C4-2B (cell line): Measurements from ENCODE around the gene MBD3.

Experiments used
- ZFX ChIP-seq: fragments of 450-650 bp; IDR thresholded peaks from 2 replicates; pipeline ENCODE4 v1.6.1; 2017
- TF ChIP-seq, protein P1 (sequence below): fragments of 450-650 bp; conservative IDR thresholded peaks from 2 replicates; pipeline ENCODE4 v1.5.1; 2017; ENCODE audit warnings: mild to moderate bottlenecking

DNA sequence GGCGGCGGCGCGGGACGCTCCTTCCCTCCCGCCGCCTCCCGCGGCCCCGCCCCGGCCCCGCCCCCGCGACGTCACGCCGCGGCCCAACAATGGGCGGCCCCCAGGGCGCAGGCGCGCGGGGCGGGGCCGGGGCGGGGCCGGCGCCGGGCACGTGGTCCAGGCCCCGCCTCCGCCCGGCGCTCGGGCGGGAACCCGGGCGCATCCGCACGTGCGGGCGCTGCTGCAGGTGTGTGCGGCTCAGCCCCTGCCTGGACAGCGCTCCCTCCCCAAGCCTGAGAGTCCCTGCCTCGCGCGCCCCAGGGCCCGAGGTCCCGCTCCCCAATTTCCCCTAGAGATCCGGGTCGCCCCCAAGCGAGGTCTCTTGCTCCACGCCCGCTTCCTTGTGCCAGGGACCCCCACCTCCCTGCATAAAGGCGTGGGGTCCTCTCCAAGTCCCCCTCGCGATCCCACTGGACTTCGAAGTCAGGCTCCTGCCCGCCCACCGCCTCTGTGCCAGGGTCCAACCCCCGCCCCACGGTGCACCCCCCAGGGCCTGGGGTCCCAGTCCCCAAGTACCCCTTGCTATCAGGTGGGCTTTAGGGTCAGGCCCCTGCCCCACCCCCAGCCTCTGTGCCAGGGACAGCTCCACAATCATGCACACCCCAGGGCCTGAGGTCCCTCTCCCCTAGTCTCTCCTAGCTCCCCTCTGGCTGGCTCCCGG is 24.2 kb downstream of the MBD3 start, which contains the start of gene MEX3D:
- TF ChIP-seq, protein P1, sequence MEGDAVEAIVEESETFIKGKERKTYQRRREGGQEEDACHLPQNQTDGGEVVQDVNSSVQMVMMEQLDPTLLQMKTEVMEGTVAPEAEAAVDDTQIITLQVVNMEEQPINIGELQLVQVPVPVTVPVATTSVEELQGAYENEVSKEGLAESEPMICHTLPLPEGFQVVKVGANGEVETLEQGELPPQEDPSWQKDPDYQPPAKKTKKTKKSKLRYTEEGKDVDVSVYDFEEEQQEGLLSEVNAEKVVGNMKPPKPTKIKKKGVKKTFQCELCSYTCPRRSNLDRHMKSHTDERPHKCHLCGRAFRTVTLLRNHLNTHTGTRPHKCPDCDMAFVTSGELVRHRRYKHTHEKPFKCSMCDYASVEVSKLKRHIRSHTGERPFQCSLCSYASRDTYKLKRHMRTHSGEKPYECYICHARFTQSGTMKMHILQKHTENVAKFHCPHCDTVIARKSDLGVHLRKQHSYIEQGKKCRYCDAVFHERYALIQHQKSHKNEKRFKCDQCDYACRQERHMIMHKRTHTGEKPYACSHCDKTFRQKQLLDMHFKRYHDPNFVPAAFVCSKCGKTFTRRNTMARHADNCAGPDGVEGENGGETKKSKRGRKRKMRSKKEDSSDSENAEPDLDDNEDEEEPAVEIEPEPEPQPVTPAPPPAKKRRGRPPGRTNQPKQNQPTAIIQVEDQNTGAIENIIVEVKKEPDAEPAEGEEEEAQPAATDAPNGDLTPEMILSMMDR: no peak
- no peak for TF ChIP-seq ZFX
